ENCODE measurements around the gene NADSYN1. TPM values are rescaled to one million over a fixed set of nuclear protein-coding genes. Genes with fewer than 3 reads are reported as not detected.

The NADSYN1 gene
- total RNA-seq, 1 experiment from 2014 or later, result 58.2 TPM

DNA sequence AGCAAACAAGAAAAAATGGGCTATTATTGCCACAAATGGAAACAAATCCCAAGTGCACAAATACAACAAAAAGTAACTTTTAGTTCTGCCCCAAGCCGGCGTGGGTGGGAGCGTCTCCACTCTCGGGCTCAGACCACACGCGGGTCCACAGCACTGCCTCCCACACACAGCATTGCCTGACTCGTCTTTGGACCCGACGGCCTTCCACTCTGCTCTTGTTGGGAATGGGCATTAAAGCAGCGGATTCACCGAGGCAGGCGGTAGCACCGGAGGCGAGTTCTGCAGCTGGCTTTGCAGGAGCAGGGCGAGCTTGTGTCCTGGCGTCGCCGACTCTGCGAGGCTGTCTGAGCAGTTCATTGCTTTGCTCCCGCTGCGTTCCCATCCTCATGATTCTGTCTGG is 23.0 kb downstream of the NADSYN1 start:
- Histone ChIP-seq H3K9me3 (ENCODE audit: control insufficient read depth in 1 of 2, insufficient read depth in 1 of 2, low read depth in 1 of 2, low read length in 2 of 2) (no peaks in the 10 kb centered on the region), H3K4me3 (replicated peaks in 1 of 2; ENCODE audit: low read depth in 1 of 2, low read length in 2 of 2) (no peak overlapping the region), H3K36me3 (ENCODE audit: control insufficient read depth in 1 of 2, insufficient read depth in 2 of 2, low read length in 2 of 2) (peaks cover 2 to 5% of the 10 kb centered on the region in 2 experiments; a peak in 2 of 4 replicates), H3K79me2 (ENCODE audit: insufficient read depth, low read length) (no peaks in the 10 kb centered on the region), H3K9me2 (ENCODE audit: insufficient read depth) (no peaks in the 10 kb centered on the region), H3K4me2 (ENCODE audit: low read length) (no peak overlapping the region), H2AFZ (ENCODE audit: low read depth, low read length, poor library complexity, severe bottlenecking) (no peak overlapping the region), H3K27me3 (ENCODE audit: insufficient read depth, low read length) (no peaks in the 10 kb centered on the region), H4K20me1 (ENCODE audit: insufficient read depth) (no peaks in the 10 kb centered on the region), H3K9ac (ENCODE audit: low read length) (no peak overlapping the region), H3K4me1 (ENCODE audit: control insufficient read depth in 1 of 2, insufficient read depth in 2 of 2, low read length in 2 of 2) (no peaks in the 10 kb centered on the region), H3K27ac (ENCODE audit: low read depth, low read length) (no peak overlapping the region)
- BruUV-seq (replicated peaks), result no TSS peak
- CTCF ChIA-PET, result no interaction called here
- ATAC-seq (no peak), DNase-seq (ENCODE audit: low read depth, low spot score) (no peak)
- TF ChIP-seq YY1 (IDR thresholded peaks at IDR 0.05; ENCODE audit: extremely low read depth, insufficient replicate concordance, low read depth, low read length), result no peak
- no peak for TF ChIP-seq FOSL1 (IDR thresholded peaks at IDR 0.05; ENCODE audit: low read depth)
- POLR2A ChIA-PET, result no interaction called here
- RAD21 ChIA-PET (ENCODE audit: low non-redundant PET in 1 of 2, low total read pairs in 2 of 2, uncharacterized antibody in 2 of 2, unreplicated experiment in 2 of 2), result no interaction called here
- intact Hi-C loops (cut with micrococcal nuclease), result no loop called here

DNA sequence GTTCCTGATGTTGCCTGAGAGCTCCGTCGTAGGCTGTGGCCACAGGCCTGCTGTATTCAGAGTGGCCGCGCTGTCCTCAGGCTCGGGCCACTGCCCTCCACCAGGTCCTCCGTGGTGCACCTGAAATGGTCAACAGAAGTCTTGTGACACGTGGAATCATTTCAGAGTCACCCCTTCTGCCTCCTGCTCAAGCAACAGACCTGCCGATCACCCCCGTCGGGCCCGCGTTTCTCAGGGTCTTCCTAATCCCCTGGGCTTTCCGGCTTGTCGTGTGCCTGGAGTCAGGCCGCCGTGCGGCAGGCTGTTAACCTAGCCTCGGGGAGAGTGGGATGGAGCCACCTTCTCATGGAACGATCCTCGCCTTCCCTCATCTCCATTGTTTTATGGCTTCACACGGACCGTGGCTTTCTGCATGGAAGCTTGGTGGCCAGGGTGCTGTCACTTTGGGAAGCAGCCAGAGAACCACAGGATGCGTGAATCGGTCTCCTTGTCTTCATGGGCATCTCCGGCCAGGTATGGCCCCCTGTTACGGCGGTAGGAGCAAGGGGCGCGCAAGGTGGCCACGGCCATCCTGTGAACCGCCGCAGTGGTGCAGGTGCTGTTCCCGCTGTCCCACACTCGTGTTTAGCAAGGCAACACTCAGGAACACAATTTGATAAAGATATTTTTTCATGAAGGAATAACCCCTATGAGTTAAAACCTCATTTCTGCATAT is 24.1 kb downstream of the NADSYN1 start:
- ATAC-seq (no peak), DNase-seq (ENCODE audit: low read depth, low spot score) (no peak)
- H3K36me3 ChIP-seq (ENCODE audit: control insufficient read depth in 1 of 2, insufficient read depth in 2 of 2, low read length in 2 of 2), result peaks cover 2 to 5% of the 10 kb centered on the region in 2 experiments; a peak in 2 of 4 replicates
- no peak overlapping the region for H3K4me3 ChIP-seq (replicated peaks in 1 of 2; ENCODE audit: low read depth in 1 of 2, low read length in 2 of 2)
- H3K9me2 ChIP-seq (ENCODE audit: insufficient read depth), result no peaks in the 10 kb centered on the region
- H4K20me1 ChIP-seq (ENCODE audit: insufficient read depth), result no peaks in the 10 kb centered on the region
- intact Hi-C loops (cut with micrococcal nuclease), result no loop called here
- H3K4me1 ChIP-seq (ENCODE audit: control insufficient read depth in 1 of 2, insufficient read depth in 2 of 2, low read length in 2 of 2), result no peaks in the 10 kb centered on the region
- ChIA-PET CTCF (no interaction called here), RAD21 (ENCODE audit: low non-redundant PET in 1 of 2, low total read pairs in 2 of 2, uncharacterized antibody in 2 of 2, unreplicated experiment in 2 of 2) (interaction anchor here in 1 of 2 experiments (0.5 kb wide), 1 partner anchor 12 kb away, joined by 4 read pairs; no protein-coding TSS in a partner anchor), POLR2A (no interaction called here)
- TF ChIP-seq EZH2 (IDR thresholded peaks at IDR 0.05), result no peak
- TF ChIP-seq ZNF274 (IDR thresholded peaks at IDR 0.05; ENCODE audit: low read depth, low read length), result no peak
- TF ChIP-seq FOSL1 (IDR thresholded peaks at IDR 0.05; ENCODE audit: low read depth), result no peak
- no peak overlapping the region for H3K9ac ChIP-seq (ENCODE audit: low read length)
- no peaks in the 10 kb centered on the region for H3K27me3 ChIP-seq (ENCODE audit: insufficient read depth, low read length)
- no peaks in the 10 kb centered on the region for H3K9me3 ChIP-seq (ENCODE audit: control insufficient read depth in 1 of 2, insufficient read depth in 1 of 2, low read depth in 1 of 2, low read length in 2 of 2)
- no TSS peak for BruUV-seq (replicated peaks)
- H3K4me2 ChIP-seq (ENCODE audit: low read length), result no peak overlapping the region
- H3K27ac ChIP-seq (ENCODE audit: low read depth, low read length), result no peak overlapping the region
- H2AFZ ChIP-seq (ENCODE audit: low read depth, low read length, poor library complexity, severe bottlenecking), result no peak overlapping the region
- no peaks in the 10 kb centered on the region for H3K79me2 ChIP-seq (ENCODE audit: insufficient read depth, low read length)

Data from HCT116 (cell line).